ENCODE results near the gene SALL4. TPM values are rescaled to one million over a fixed set of nuclear protein-coding genes. Genes with fewer than 3 reads are reported as not detected.

Gene SALL4
- total and polyA plus RNA-seq, 2 of the 8 experiments (the other 6 are each of a cell fraction or from before 2014, with no cell fraction given) = 108 to 235 TPM

DNA sequence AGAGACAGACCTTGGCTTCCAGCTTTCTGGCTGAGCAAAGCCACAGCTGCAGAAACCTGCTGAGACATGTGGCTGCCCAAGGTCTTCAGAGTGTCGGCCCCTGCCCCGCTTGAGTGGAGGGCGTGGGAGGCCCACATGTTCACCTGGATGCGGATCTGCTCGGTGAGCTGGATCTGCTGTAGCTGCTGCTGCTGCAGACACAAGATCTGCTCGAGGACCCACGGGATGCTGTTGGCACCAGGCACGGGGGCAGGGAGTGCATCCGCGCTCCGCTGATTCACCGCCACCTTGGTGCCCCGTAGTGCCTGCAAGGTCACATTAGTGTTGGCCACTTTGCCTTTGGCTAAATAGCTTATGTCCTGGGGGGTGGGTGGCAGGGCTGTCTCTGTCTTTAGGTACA is 10.7 kb downstream of the SALL4 start:
- no peak overlapping the region for H3K23ac ChIP-seq (ENCODE audit: insufficient read length)
- TF ChIP-seq KDM1A (IDR thresholded peaks at IDR 0.05; ENCODE audit: borderline replicate concordance, low read length) (no peak), POLR2A (IDR thresholded peaks at IDR 0.05; ENCODE audit: control extremely low read depth in 1 of 2, low read depth in 2 of 2, low read length in 2 of 2) (0 out of 3 replicates have a peak, but pooled peaks of 1 of the 2 experiments have one; percentile 29), CHD1 (IDR thresholded peaks at IDR 0.05; ENCODE audit: low read depth, low read length) (no peak), POLR2AphosphoS5 (IDR thresholded peaks at IDR 0.05; ENCODE audit: low read depth, low read length) (peak; percentile 42), FOSL1 (IDR thresholded peaks at IDR 0.05; ENCODE audit: insufficient read depth, low read depth, low read length) (no peak), NANOG (IDR thresholded peaks at IDR 0.05; ENCODE audit: insufficient read depth, low read depth, low read length, poor library complexity, severe bottlenecking) (no peak), ASH2L (IDR thresholded peaks at IDR 0.05; ENCODE audit: low read length) (no peak), RAD21 (IDR thresholded peaks at IDR 0.05 in 1 of 2, conservative IDR thresholded peaks at IDR 0.05 in 1 of 2; ENCODE audit: low read depth in 2 of 2, low read length in 2 of 2) (no peak)

More for the DNA sequence above, 10.7 kb downstream of the SALL4 start:
- peaks cover 52 to 56% of the 10 kb centered on the region in 2 experiments for H4K20me1 ChIP-seq (replicated peaks in 1 of 2; ENCODE audit: control insufficient read depth in 1 of 2, insufficient read depth in 2 of 2, low read length in 2 of 2)
- DNase-seq (ENCODE audit: low read depth in 1 of 2, low spot score in 2 of 2) (no peak), FAIRE-seq (no peak)
- no peak overlapping the region for H3K27ac ChIP-seq (ENCODE audit: low read depth, low read length)
- peak overlapping the region; percentile 58 for H4K8ac ChIP-seq (ENCODE audit: extremely low read depth, insufficient read depth, low read length)
- H3K27me3 ChIP-seq (replicated peaks in 1 of 4; ENCODE audit: control insufficient read depth in 3 of 4, extremely low read depth in 1 of 4, insufficient read depth in 3 of 4, low read length in 3 of 4) = no peaks in the 10 kb centered on the region
- peaks cover 58 to 97% of the 10 kb centered on the region in 2 experiments for H3K79me2 ChIP-seq (ENCODE audit: control insufficient read depth in 1 of 2, insufficient read depth in 2 of 2, low read length in 2 of 2)
- no peak overlapping the region for H2BK120ac ChIP-seq (replicated peaks; ENCODE audit: low read depth, low read length)
- H3K4me3 ChIP-seq (ENCODE audit: extremely low read depth in 1 of 4, insufficient read depth in 2 of 4, low read depth in 3 of 4, low read length in 4 of 4) = no peak overlapping the region
- H2BK15ac ChIP-seq (ENCODE audit: low read length) = no peak overlapping the region
- H3K4me2 ChIP-seq (ENCODE audit: insufficient read depth in 1 of 2, low read depth in 2 of 2, low read length in 2 of 2) = no peak overlapping the region
- H4K5ac ChIP-seq (ENCODE audit: insufficient read length, low read depth, low read length) = no peak overlapping the region
- H2AK5ac ChIP-seq (ENCODE audit: low read depth, low read length) = no peak overlapping the region
- H2AFZ ChIP-seq (ENCODE audit: low read length) = no peak overlapping the region
- H2BK20ac ChIP-seq (ENCODE audit: low read length) = no peak overlapping the region
- 96% methylated on average over 13 of the region's 13 CpGs; no CpG with 5 or more reads in 1 of the 2 experiments for WGBS, 2 experiments (ENCODE audit: extremely low coverage in 1 of 2, insufficient coverage in 1 of 2, insufficient read length in 1 of 2, insufficient replicate concordance in 2 of 2, low coverage in 1 of 2, low lambda C conversion rate in 2 of 2, missing lambda C conversion rate in 1 of 2)
- CTCF ChIA-PET (ENCODE audit: partially characterized antibody) = interaction anchor here (0.7 to 1.8 kb wide), 8 partner anchors 11 to 496 kb away, joined by 3 to 8 read pairs (median 4); no protein-coding TSS in a partner anchor
- POLR2A ChIA-PET (ENCODE audit: partially characterized antibody) = interaction anchor here (0.5 to 5.7 kb wide), 6 partner anchors 8 to 149 kb away, joined by 3 to 29 read pairs (median 4); no protein-coding TSS in a partner anchor
- H3K4ac ChIP-seq (replicated peaks; ENCODE audit: insufficient read length, low read depth, low read length) = no peak overlapping the region
- H4K91ac ChIP-seq (replicated peaks; ENCODE audit: insufficient read length, low read length) = no peak overlapping the region
- H3K23me2 ChIP-seq (ENCODE audit: low read depth, low read length) = no peaks in the 10 kb centered on the region
- no peak overlapping the region for H2BK12ac ChIP-seq (ENCODE audit: low read depth, low read length)
- H3K18ac ChIP-seq (ENCODE audit: extremely low read depth, low read length) = no peak overlapping the region
- no peak overlapping the region for H3K9ac ChIP-seq (replicated peaks in 1 of 4; ENCODE audit: extremely low read depth in 1 of 4, low read depth in 3 of 4, low read length in 3 of 4)
- peaks cover 19% of the 10 kb centered on the region for H3K79me1 ChIP-seq (ENCODE audit: low read depth, low read length)
- peaks cover 2 to 21% (median 13%) of the 10 kb centered on the region in 4 experiments for H3K4me1 ChIP-seq (replicated peaks in 1 of 4; ENCODE audit: control insufficient read depth in 3 of 4, insufficient read depth in 4 of 4, low read length in 3 of 4)
- no peaks in the 10 kb centered on the region for H3K9me3 ChIP-seq (ENCODE audit: insufficient read depth in 2 of 2, low read depth in 1 of 2, low read length in 1 of 2)
- no peak overlapping the region for H3K56ac ChIP-seq (replicated peaks; ENCODE audit: insufficient read length, low read depth, low read length)
- peaks cover 39 to 96% (median 57%) of the 10 kb centered on the region in 4 experiments for H3K36me3 ChIP-seq (ENCODE audit: control insufficient read depth in 2 of 4, insufficient read depth in 4 of 4, low read length in 3 of 4)
- H3K14ac ChIP-seq (ENCODE audit: insufficient read length) = no peak overlapping the region
- no peak overlapping the region for H2BK5ac ChIP-seq (ENCODE audit: low read depth, low read length)
